AG04449 (cell line): Measurements from ENCODE around the gene SF3B5.

Experiments
- CTCF ChIA-PET: fragments of 350-600 bp; formaldehyde crosslinking; extraction: SDS; loops from one replicate; lab custom pipeline; 2021; ENCODE audit warnings: antibody characterized with exemption; lab: Yijun Ruan, JAX
- POLR2A ChIA-PET: fragments of 400-600, 350-600 bp; formaldehyde crosslinking; extraction: SDS; loops from one replicate; lab custom pipeline; 2020; ENCODE audit warnings: antibody characterized with exemption, inconsistent platforms; lab: Yijun Ruan, JAX
- DNase-seq: peaks from one replicate; pipeline ENCODE4 v3.0.0-alpha.2; 2010; ENCODE audit warnings: low read depth, low spot score
- H3K4me3 ChIP-seq: 2 replicates; pipeline ENCODE4 v1.5.1; 2011; ENCODE audit warnings: low read depth, mild to moderate bottlenecking, control low read depth, low read length
- CTCF ChIP-seq: IDR thresholded peaks from one replicate; pipeline ENCODE4 v1.5.1; 2011; ENCODE audit warnings: mild to moderate bottlenecking, moderate library complexity, low read length, control low read depth, inconsistent platforms; ENCODE audit not compliant: insufficient read depth; ENCODE audit errors: missing control alignments

The SF3B5 gene

GRCh38 chr6:144095134-144096002, at the start of gene SF3B5:
Gene SF3B5, minus strand, starts transcription at chr6:144095573. Its CDS starts 76 bp downstream, at chr6:144095497.
- ChIA-PET POLR2A (interaction anchor here (1.0 kb wide), 1 partner anchor 10 kb away, joined by 7 read pairs; no protein-coding TSS in a partner anchor), CTCF (interaction anchor here (1.7 to 3.0 kb wide), 2 partner anchors 10 to 520 kb away, joined by 5 to 9 read pairs; no protein-coding TSS in a partner anchor)
- peak within 1 kb of the TSS; percentile 100 for H3K4me3 ChIP-seq
- peak; percentile 99 for DNase-seq
- TF ChIP-seq CTCF = no peak

- DNase-seq = no peak
- ChIA-PET POLR2A (no interaction called here), CTCF (no interaction called here)
- H3K4me3 ChIP-seq = no peak overlapping the region
- TF ChIP-seq CTCF = no peak
Measured at GRCh38 chr6:144144996-144145395, 49.6 kb upstream of the SF3B5 start.

- no peak for TF ChIP-seq CTCF
- H3K4me3 ChIP-seq = no peak overlapping the region
- POLR2A ChIA-PET = no interaction called here
- no peak for DNase-seq
- CTCF ChIA-PET = interaction anchor here (0.9 kb wide), 1 partner anchor 13 kb away, joined by 3 read pairs; no protein-coding TSS in a partner anchor
Measured at GRCh38 chr6:144143878-144144277, 48.5 kb upstream of the SF3B5 start.

DNA sequence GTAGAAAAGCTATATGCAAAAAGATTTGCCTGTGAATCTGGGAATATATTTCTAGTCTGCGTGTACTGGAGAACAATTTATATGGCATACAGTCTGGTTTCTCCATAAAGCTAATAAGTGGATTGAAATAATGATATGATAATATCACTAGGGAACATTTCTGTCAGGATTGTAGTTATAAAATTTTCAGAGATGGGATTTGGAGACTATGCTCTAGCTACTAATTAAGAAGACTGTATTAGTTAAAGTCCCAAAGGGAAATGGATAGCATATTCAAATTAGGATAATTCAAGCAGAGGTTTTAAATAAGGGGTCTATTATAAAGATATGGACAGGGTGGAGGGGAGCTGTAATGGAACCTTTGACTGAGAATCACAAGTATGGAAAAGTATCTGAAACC, 47.7 kb upstream of the SF3B5 start:
- TF ChIP-seq CTCF = no peak
- POLR2A ChIA-PET = no interaction called here
- CTCF ChIA-PET = interaction anchor here (0.9 kb wide), 1 partner anchor 14 kb away, joined by 3 read pairs; no protein-coding TSS in a partner anchor
- H3K4me3 ChIP-seq = no peak overlapping the region
- no peak for DNase-seq

- H3K4me3 ChIP-seq = no peak overlapping the region
- DNase-seq = no peak
- ChIA-PET POLR2A (no interaction called here), CTCF (interaction anchor here (0.8 kb wide), 1 partner anchor 14 kb away, joined by 3 read pairs; no protein-coding TSS in a partner anchor)
- TF ChIP-seq CTCF = no peak
Measured at GRCh38 chr6:144141470-144141869, 46.1 kb upstream of the SF3B5 start.

DNA sequence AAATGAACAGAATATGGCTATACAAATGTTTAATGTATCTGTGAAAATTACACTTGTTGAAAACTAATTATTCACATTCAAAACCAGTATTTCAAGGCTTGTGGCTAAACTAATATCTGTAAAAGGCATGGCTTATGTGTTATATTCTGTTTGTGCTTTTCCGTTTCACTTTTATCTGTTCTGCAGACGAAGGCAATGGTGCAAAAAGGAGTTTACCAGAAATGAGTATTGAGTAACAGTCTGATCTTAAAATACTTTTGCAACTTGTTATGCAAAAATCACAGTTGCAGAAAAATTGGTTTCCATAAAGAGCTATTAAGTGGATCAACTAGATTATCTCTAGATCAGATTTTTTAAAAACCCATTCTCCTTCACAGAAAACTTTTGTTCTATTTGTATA, 45.5 kb upstream of the SF3B5 start:
- POLR2A ChIA-PET = no interaction called here
- H3K4me3 ChIP-seq = no peak overlapping the region
- CTCF ChIA-PET = no interaction called here
- no peak for DNase-seq
- TF ChIP-seq CTCF = no peak
